A673 (cell line): ENCODE measurements around the gene RYR1.

ENCODE experiments used
- EZH2 ChIP-seq: fragments of 200-600 bp; sonication (generic); IDR thresholded peaks from 2 replicates; pipeline ENCODE4 v1.6.1; 2017; ENCODE audit warnings: borderline replicate concordance, low read depth, mild to moderate bottlenecking, mixed read lengths, antibody characterized with exemption, low read length; ENCODE audit not compliant: poor library complexity, severe bottlenecking
- TF ChIP-seq, protein P1 (sequence below): fragments of 300-800, 200-600 bp; sonication (generic); conservative IDR thresholded peaks from 2 replicates; pipeline ENCODE4 v1.5.1; 2017; ENCODE audit warnings: low read depth, mild to moderate bottlenecking, antibody characterized with exemption, low read length, moderate library complexity, mixed read lengths

DNA sequence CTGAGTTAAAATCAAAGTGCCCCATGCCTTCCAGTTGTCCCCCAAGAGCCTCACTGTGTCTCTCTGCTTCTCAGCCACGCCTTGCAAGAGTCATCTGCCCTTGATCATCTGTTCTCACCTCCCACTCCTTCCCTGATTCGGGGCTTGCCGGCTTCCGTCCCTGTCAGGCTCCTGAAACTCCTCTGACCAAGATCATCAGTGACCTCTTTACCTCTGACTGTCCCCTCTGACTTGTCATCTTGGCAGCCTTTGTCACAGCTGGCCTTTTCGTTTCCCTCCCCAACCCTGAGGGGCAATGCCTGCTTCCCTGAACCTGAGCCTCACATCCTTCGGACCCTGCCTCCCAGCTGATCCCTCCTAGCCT is 117.9 kb downstream of the RYR1 start:
- TF ChIP-seq, protein P1, sequence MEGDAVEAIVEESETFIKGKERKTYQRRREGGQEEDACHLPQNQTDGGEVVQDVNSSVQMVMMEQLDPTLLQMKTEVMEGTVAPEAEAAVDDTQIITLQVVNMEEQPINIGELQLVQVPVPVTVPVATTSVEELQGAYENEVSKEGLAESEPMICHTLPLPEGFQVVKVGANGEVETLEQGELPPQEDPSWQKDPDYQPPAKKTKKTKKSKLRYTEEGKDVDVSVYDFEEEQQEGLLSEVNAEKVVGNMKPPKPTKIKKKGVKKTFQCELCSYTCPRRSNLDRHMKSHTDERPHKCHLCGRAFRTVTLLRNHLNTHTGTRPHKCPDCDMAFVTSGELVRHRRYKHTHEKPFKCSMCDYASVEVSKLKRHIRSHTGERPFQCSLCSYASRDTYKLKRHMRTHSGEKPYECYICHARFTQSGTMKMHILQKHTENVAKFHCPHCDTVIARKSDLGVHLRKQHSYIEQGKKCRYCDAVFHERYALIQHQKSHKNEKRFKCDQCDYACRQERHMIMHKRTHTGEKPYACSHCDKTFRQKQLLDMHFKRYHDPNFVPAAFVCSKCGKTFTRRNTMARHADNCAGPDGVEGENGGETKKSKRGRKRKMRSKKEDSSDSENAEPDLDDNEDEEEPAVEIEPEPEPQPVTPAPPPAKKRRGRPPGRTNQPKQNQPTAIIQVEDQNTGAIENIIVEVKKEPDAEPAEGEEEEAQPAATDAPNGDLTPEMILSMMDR = no peak
- TF ChIP-seq EZH2 = no peak
